ENCODE data around the gene H2BK1. TPM values are rescaled to one million over a fixed set of nuclear protein-coding genes. Genes with fewer than 3 reads are reported as not detected.

H2BK1 gene
- polyA plus RNA-seq, 4 donors, result not detected

GRCh38 chr7:151251689-151252560 is 41.6 kb upstream of the H2BK1 start:
- WGBS, 3 donors, result 2 to 7% (median 2%) methylated on average over 41 to 79 of the region's 79 CpGs
- peak overlapping the region; percentile 24 to 48 (median 45) for H3K4me3 ChIP-seq (ENCODE audit: low read depth in 1 of 3, low read length in 3 of 3)
- no peak for FAIRE-seq
- H3K27me3 ChIP-seq (ENCODE audit: control insufficient read depth in 3 of 3, insufficient read depth in 3 of 3, low read length in 3 of 3), result peaks cover 3 to 65% (median 7%) of the 10 kb centered on the region in 3 donors
- peak in 1 of 2 donors; percentile 79 for DNase-seq
- H3K27ac ChIP-seq (ENCODE audit: low read depth in 1 of 3, low read length in 2 of 3), result peak overlapping the region in 2 of 3 donors; percentile 67 to 76
- H3K4me1 ChIP-seq (ENCODE audit: control insufficient read depth in 3 of 3, insufficient read depth in 2 of 3, low read depth in 1 of 3, low read length in 2 of 3), result peaks cover 0 to 34% (median 4%) of the 10 kb centered on the region in 3 donors
- H3K36me3 ChIP-seq (ENCODE audit: control insufficient read depth in 3 of 3, insufficient read depth in 2 of 3, low read depth in 1 of 3, low read length in 3 of 3), result no peaks in the 10 kb centered on the region
- H3K9me3 ChIP-seq (ENCODE audit: control insufficient read depth in 2 of 2, insufficient read depth in 1 of 2, low read depth in 1 of 2, low read length in 1 of 2), result no peaks in the 10 kb centered on the region

DNA sequence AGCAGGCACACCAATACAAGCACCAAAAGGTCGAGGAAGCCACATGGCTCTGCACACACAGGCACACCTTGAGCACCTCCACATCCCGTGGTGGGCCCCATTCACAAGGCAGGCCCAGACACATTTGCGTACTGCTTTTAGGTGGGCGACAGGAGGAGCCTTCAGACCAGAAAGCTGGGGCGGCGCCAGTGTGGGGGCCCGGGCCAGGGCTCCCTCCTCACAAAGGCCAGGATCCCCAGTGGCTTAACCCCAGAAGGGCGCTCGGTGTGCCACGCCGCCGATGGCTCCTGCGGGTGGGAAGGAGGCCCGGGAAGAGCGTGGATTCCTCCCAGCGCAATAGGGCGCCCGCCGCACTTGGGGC is 41.0 kb upstream of the H2BK1 start:
- FAIRE-seq, result no peak

GRCh38 chr7:151250181-151251132 is 40.2 kb upstream of the H2BK1 start:
- FAIRE-seq, result no peak
- Histone ChIP-seq H3K36me3 (ENCODE audit: control insufficient read depth in 3 of 3, insufficient read depth in 2 of 3, low read depth in 1 of 3, low read length in 3 of 3) (no peaks in the 10 kb centered on the region), H3K9me3 (ENCODE audit: control insufficient read depth in 2 of 2, insufficient read depth in 1 of 2, low read depth in 1 of 2, low read length in 1 of 2) (no peaks in the 10 kb centered on the region), H3K4me1 (ENCODE audit: control insufficient read depth in 3 of 3, insufficient read depth in 2 of 3, low read depth in 1 of 3, low read length in 2 of 3) (peaks cover 4 to 34% (median 4%) of the 10 kb centered on the region in 3 donors), H3K4me3 (ENCODE audit: low read depth in 1 of 3, low read length in 3 of 3) (no peak overlapping the region), H3K27ac (ENCODE audit: low read depth in 1 of 3, low read length in 2 of 3) (peak overlapping the region in 2 of 3 donors; percentile 60 to 66), H3K27me3 (ENCODE audit: control insufficient read depth in 3 of 3, insufficient read depth in 3 of 3, low read length in 3 of 3) (peaks cover 3 to 69% (median 7%) of the 10 kb centered on the region in 3 donors)
- DNase-seq, result no peak
- 65 to 77% (median 68%) methylated on average over 7 of the region's 7 CpGs for WGBS, 3 donors

More for the DNA sequence above, 41.0 kb upstream of the H2BK1 start:
- H3K4me3 ChIP-seq (ENCODE audit: low read depth in 1 of 3, low read length in 3 of 3), result peak overlapping the region in 2 of 3 donors; percentile 35 to 48
- H3K4me1 ChIP-seq (ENCODE audit: control insufficient read depth in 3 of 3, insufficient read depth in 2 of 3, low read depth in 1 of 3, low read length in 2 of 3), result peaks cover 0 to 34% (median 4%) of the 10 kb centered on the region in 3 donors
- H3K9me3 ChIP-seq (ENCODE audit: control insufficient read depth in 2 of 2, insufficient read depth in 1 of 2, low read depth in 1 of 2, low read length in 1 of 2), result no peaks in the 10 kb centered on the region
- peak overlapping the region in 2 of 3 donors; percentile 60 to 66 for H3K27ac ChIP-seq (ENCODE audit: low read depth in 1 of 3, low read length in 2 of 3)
- no peak for DNase-seq
- 6 to 14% (median 8%) methylated on average over 15 to 19 of the region's 19 CpGs for WGBS, 3 donors
- H3K36me3 ChIP-seq (ENCODE audit: control insufficient read depth in 3 of 3, insufficient read depth in 2 of 3, low read depth in 1 of 3, low read length in 3 of 3), result no peaks in the 10 kb centered on the region
- peaks cover 3 to 65% (median 7%) of the 10 kb centered on the region in 3 donors for H3K27me3 ChIP-seq (ENCODE audit: control insufficient read depth in 3 of 3, insufficient read depth in 3 of 3, low read length in 3 of 3)

- H3K27me3 ChIP-seq (ENCODE audit: control insufficient read depth in 3 of 3, insufficient read depth in 3 of 3, low read length in 3 of 3), result peaks cover 3 to 67% (median 11%) of the 10 kb centered on the region in 3 donors
- 13 to 30% (median 14%) methylated on average over 4 to 5 of the region's 5 CpGs for WGBS, 3 donors
- no peak for FAIRE-seq
- peak overlapping the region in 2 of 3 donors; percentile 43 to 80 for H3K27ac ChIP-seq (ENCODE audit: low read depth in 1 of 3, low read length in 2 of 3)
- H3K4me3 ChIP-seq (ENCODE audit: low read depth in 1 of 3, low read length in 3 of 3), result peak overlapping the region in 1 of 3 donors; percentile 56
- DNase-seq, result peak in 1 of 2 donors; percentile 55
- no peaks in the 10 kb centered on the region for H3K9me3 ChIP-seq (ENCODE audit: control insufficient read depth in 2 of 2, insufficient read depth in 1 of 2, low read depth in 1 of 2, low read length in 1 of 2)
- peaks cover 4 to 40% (median 5%) of the 10 kb centered on the region in 3 donors for H3K4me1 ChIP-seq (ENCODE audit: control insufficient read depth in 3 of 3, insufficient read depth in 2 of 3, low read depth in 1 of 3, low read length in 2 of 3)
- H3K36me3 ChIP-seq (ENCODE audit: control insufficient read depth in 3 of 3, insufficient read depth in 2 of 3, low read depth in 1 of 3, low read length in 3 of 3), result no peaks in the 10 kb centered on the region
Observed at GRCh38 chr7:151249732-151250072, 39.4 kb upstream of the H2BK1 start.

- Histone ChIP-seq H3K27ac (ENCODE audit: low read depth in 1 of 3, low read length in 2 of 3) (peak overlapping the region in 2 of 3 donors; percentile 43 to 80), H3K4me1 (ENCODE audit: control insufficient read depth in 3 of 3, insufficient read depth in 2 of 3, low read depth in 1 of 3, low read length in 2 of 3) (peaks cover 4 to 42% (median 5%) of the 10 kb centered on the region in 3 donors), H3K9me3 (ENCODE audit: control insufficient read depth in 2 of 2, insufficient read depth in 1 of 2, low read depth in 1 of 2, low read length in 1 of 2) (no peaks in the 10 kb centered on the region), H3K27me3 (ENCODE audit: control insufficient read depth in 3 of 3, insufficient read depth in 3 of 3, low read length in 3 of 3) (peaks cover 3 to 67% (median 11%) of the 10 kb centered on the region in 3 donors), H3K4me3 (ENCODE audit: low read depth in 1 of 3, low read length in 3 of 3) (peak overlapping the region in 2 of 3 donors; percentile 41 to 56), H3K36me3 (ENCODE audit: control insufficient read depth in 3 of 3, insufficient read depth in 2 of 3, low read depth in 1 of 3, low read length in 3 of 3) (no peaks in the 10 kb centered on the region)
- WGBS, 3 donors, result 4 to 15% (median 4%) methylated on average over 39 to 45 of the region's 45 CpGs
- FAIRE-seq, result no peak
- peak; percentile 36 to 75 for DNase-seq
Observed at GRCh38 chr7:151249034-151249731, 38.9 kb upstream of the H2BK1 start.

DNA sequence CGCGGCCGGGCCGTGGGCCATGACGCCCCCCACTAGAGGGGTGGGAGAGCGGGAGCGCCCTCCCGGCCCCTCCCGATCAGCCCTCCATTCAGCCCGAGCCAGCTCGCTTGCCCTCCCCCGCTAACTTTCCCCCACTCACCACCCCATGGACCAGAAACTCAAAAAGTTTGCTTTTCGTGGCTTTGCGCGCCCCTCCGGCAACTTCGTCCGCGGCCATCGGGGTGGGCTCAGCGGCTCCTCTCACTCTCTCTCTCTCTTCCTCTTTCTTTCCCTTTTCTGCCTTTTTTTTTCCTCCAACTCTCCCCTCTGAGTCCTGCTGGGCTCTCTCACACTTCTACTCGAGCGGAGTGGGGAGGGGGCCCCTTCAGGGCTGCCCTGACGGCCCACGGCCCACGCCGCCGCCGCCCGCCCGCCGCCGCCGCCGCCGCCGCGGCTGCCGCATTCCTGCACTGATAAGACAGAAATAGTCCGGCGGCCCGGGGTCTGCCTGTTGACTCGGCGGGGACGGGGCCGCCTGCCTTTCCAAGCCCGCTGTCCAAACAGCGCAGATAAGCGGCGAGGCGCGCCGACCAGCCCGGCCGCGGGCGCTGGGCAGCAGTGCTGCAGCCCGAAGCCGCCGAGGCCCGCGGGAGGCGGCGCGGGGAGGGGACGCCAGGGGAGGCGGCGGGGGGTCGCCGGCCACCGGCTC is 38.2 kb upstream of the H2BK1 start, which contains the start of gene SMARCD3:
SMARCD3 (minus strand) TSS at position 349 of the 688 bp plus-strand sequence; CDS start at position 217, 132 bp downstream.
- 1% methylated on average over 34 to 71 of the region's 71 CpGs for WGBS, 3 donors
- DNase-seq (peak in 1 of 2 donors; percentile 85), FAIRE-seq (no peak)
- H3K4me3 ChIP-seq (ENCODE audit: low read depth in 1 of 3, low read length in 3 of 3), result peak within 1 kb of the TSS; percentile 41 to 56 (median 45)
- H3K27me3 ChIP-seq (ENCODE audit: control insufficient read depth in 3 of 3, insufficient read depth in 3 of 3, low read length in 3 of 3), result peaks cover 0 to 68% (median 11%) of the 10 kb centered on the region in 3 donors
- no peaks in the 10 kb centered on the region for H3K36me3 ChIP-seq (ENCODE audit: control insufficient read depth in 3 of 3, insufficient read depth in 2 of 3, low read depth in 1 of 3, low read length in 3 of 3)
- H3K9me3 ChIP-seq (ENCODE audit: control insufficient read depth in 2 of 2, insufficient read depth in 1 of 2, low read depth in 1 of 2, low read length in 1 of 2), result no peaks in the 10 kb centered on the region
- H3K27ac ChIP-seq (ENCODE audit: low read depth in 1 of 3, low read length in 2 of 3), result peak within 1 kb of the TSS in 2 of 3 donors; percentile 43 to 80
- H3K4me1 ChIP-seq (ENCODE audit: control insufficient read depth in 3 of 3, insufficient read depth in 2 of 3, low read depth in 1 of 3, low read length in 2 of 3), result peaks cover 4 to 44% (median 5%) of the 10 kb centered on the region in 3 donors

GRCh38 chr7:151247611-151248345 is 37.5 kb upstream of the H2BK1 start:
- no peaks in the 10 kb centered on the region for H3K9me3 ChIP-seq (ENCODE audit: control insufficient read depth in 2 of 2, insufficient read depth in 1 of 2, low read depth in 1 of 2, low read length in 1 of 2)
- WGBS, 3 donors, result 11 to 21% (median 20%) methylated on average over 17 to 29 of the region's 29 CpGs

More at GRCh38 chr7:151247611-151248345, 37.5 kb upstream of the H2BK1 start:
- H3K36me3 ChIP-seq (ENCODE audit: control insufficient read depth in 3 of 3, insufficient read depth in 2 of 3, low read depth in 1 of 3, low read length in 3 of 3), result peaks cover 0 to 2% (median 0%) of the 10 kb centered on the region in 3 donors
- H3K27me3 ChIP-seq (ENCODE audit: control insufficient read depth in 3 of 3, insufficient read depth in 3 of 3, low read length in 3 of 3), result peaks cover 0 to 61% (median 11%) of the 10 kb centered on the region in 3 donors
- H3K4me1 ChIP-seq (ENCODE audit: control insufficient read depth in 3 of 3, insufficient read depth in 2 of 3, low read depth in 1 of 3, low read length in 2 of 3), result peaks cover 4 to 43% (median 5%) of the 10 kb centered on the region in 3 donors
- FAIRE-seq (no peak), DNase-seq (peak in 1 of 2 donors; percentile 42)
- peak overlapping the region in 2 of 3 donors; percentile 43 to 60 for H3K27ac ChIP-seq (ENCODE audit: low read depth in 1 of 3, low read length in 2 of 3)
- peak overlapping the region; percentile 41 to 56 (median 45) for H3K4me3 ChIP-seq (ENCODE audit: low read depth in 1 of 3, low read length in 3 of 3)
